Skeletal muscle tissue (tissue), 4 donors: ENCODE results near the gene MBNL1. TPM values are rescaled to one million over a fixed set of nuclear protein-coding genes. Genes with fewer than 3 reads are reported as not detected.

Experiments
- H3K27ac ChIP-seq: one replicate; pipeline ENCODE4 v1.7.0; 2013; ENCODE audit warnings: mild to moderate bottlenecking, low read depth, low read length, inconsistent platforms
- H3K27me3 ChIP-seq, 3 donors: one replicate each; pipeline ENCODE4 v1.7.0; 2013; ENCODE audit warnings: low read length in 3 of 3; ENCODE audit not compliant: control insufficient read depth in 3 of 3, insufficient read depth in 3 of 3
- H3K36me3 ChIP-seq, 3 donors: one replicate each; pipeline ENCODE4 v1.7.0; 2013; ENCODE audit warnings: low read length in 3 of 3; ENCODE audit not compliant: control insufficient read depth in 3 of 3, insufficient read depth in 3 of 3
- H3K4me1 ChIP-seq, 3 donors: one replicate each; pipeline ENCODE4 v1.7.0; 2013; ENCODE audit warnings: low read length in 3 of 3, mild to moderate bottlenecking in 3 of 3; ENCODE audit not compliant: control insufficient read depth in 3 of 3, insufficient read depth in 3 of 3
- H3K4me3 ChIP-seq, 3 donors: one replicate each; pipeline ENCODE4 v1.7.0; 2013; ENCODE audit warnings: low read length in 3 of 3
- H3K9ac ChIP-seq, 3 donors: one replicate each; pipeline ENCODE4 v1.7.0; 2013; ENCODE audit warnings: low read length in 3 of 3, mild to moderate bottlenecking in 3 of 3, moderate library complexity in 2 of 3, low read depth in 1 of 3
- H3K9me3 ChIP-seq, 3 donors: one replicate each; pipeline ENCODE4 v1.7.0; 2013; ENCODE audit warnings: low read length in 3 of 3; ENCODE audit not compliant: control insufficient read depth in 3 of 3
- total RNA-seq: library from RNA; depleted of rRNA; stranded (reverse); fragments of >200 nt; gene quantifications from one replicate; pipeline ENCODE4 v1.2.3, GENCODE V29; 2014
- donor health status: Osteomylitis.

MBNL1 gene
- total RNA-seq, 1 donor from 2014 or later, result 76.7 TPM

DNA sequence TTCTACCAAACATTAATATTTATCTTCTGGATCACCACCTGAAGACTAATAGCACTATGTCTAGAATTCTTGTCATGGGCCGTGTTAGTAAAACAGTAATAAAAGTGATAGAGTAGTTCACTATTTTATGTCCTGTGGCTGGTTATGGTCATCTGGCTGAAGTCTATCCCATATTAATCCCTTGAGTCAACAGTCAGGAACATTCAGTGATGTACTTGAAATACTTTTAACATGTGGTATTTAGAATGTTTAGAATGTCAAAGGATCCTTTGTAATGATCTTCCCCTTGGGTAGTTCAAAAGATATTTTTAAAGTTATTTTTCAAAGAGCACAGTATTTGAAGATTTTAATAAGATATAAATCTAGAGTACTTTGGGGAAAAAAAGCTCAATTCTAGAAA is 117.0 kb downstream of the MBNL1 start:
- Histone ChIP-seq H3K9ac (peak overlapping the region in 1 of 3 donors; percentile 5), H3K4me3 (peak overlapping the region in 1 of 3 donors; percentile 19)

DNA sequence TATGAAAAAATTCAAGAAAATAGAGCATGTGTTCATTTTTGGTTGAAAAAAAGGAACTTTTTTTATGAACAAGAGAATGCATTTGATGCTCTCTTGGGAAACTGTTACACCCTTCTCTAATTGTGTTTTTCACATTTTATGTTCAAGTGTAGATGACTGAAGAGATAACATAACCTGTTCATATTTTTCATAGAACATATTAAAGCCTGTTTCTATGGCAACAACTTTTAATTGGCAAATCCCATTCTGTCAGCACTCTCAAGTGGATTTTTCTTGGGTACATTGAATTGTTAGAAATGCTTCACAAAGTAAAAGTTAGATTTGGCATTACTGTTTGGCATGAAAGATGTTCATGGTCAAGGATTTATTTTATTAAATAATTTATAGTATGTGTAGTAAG is 117.5 kb downstream of the MBNL1 start:
- H3K9me3 ChIP-seq, result no peaks in the 10 kb centered on the region
- H3K9ac ChIP-seq, result no peak overlapping the region
- peak overlapping the region in 1 of 3 donors; percentile 19 for H3K4me3 ChIP-seq
- H3K27me3 ChIP-seq, result no peaks in the 10 kb centered on the region
- H3K27ac ChIP-seq, result peak overlapping the region; percentile 78
- no peaks in the 10 kb centered on the region for H3K36me3 ChIP-seq
- peaks cover 19 to 47% (median 21%) of the 10 kb centered on the region in 3 donors for H3K4me1 ChIP-seq

More for the DNA sequence above, 117.0 kb downstream of the MBNL1 start:
- Histone ChIP-seq H3K9me3 (no peaks in the 10 kb centered on the region), H3K27ac (peak overlapping the region; percentile 78), H3K36me3 (no peaks in the 10 kb centered on the region), H3K27me3 (no peaks in the 10 kb centered on the region), H3K4me1 (peaks cover 15 to 47% (median 17%) of the 10 kb centered on the region in 3 donors)

GRCh38 chr3:152388631-152389030 is 119.9 kb downstream of the MBNL1 start:
- Histone ChIP-seq H3K4me1 (peaks cover 30 to 59% (median 44%) of the 10 kb centered on the region in 3 donors), H3K4me3 (no peak overlapping the region), H3K36me3 (no peaks in the 10 kb centered on the region), H3K9me3 (no peaks in the 10 kb centered on the region), H3K27me3 (no peaks in the 10 kb centered on the region), H3K9ac (no peak overlapping the region), H3K27ac (peak overlapping the region; percentile 53)

DNA sequence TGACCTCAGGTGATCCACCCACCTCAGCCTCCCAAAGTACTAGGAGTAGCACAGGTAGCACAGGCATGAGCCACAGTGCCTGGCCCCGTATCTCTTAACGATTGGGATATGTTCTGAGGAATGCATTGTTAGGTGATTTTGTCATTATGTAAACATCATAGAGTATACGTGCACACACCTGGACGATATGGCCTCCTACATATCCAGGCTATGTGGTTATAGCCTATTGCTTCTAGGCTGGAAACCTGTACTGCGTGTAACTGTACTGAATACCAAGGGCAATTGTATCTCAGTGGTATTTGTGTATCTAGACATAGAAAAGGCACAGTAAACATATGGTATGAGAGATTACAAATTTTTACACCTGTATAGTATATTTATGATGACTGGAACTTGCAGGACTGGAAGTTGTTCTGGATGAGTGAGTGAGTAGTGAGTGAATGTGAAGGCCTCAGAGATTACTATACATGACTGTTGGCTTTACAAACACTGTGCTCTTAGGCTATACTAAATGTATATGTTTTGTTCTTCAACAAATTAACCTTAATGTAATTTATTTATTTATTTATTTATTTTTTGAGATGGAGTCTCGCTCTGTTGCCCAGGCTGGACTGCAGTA is 120.7 kb downstream of the MBNL1 start:
- Histone ChIP-seq H3K27ac (no peak overlapping the region), H3K4me3 (no peak overlapping the region), H3K27me3 (no peaks in the 10 kb centered on the region), H3K9me3 (no peaks in the 10 kb centered on the region), H3K9ac (no peak overlapping the region), H3K36me3 (no peaks in the 10 kb centered on the region), H3K4me1 (peaks cover 34 to 55% (median 46%) of the 10 kb centered on the region in 3 donors)

- H3K27me3 ChIP-seq, result no peaks in the 10 kb centered on the region
- peak overlapping the region in 1 of 3 donors; percentile 26 for H3K9ac ChIP-seq
- no peaks in the 10 kb centered on the region for H3K9me3 ChIP-seq
- no peak overlapping the region for H3K4me3 ChIP-seq
- peaks cover 43 to 59% (median 56%) of the 10 kb centered on the region in 3 donors for H3K4me1 ChIP-seq
- peaks cover 0 to 2% (median 0%) of the 10 kb centered on the region in 3 donors for H3K36me3 ChIP-seq
- peak overlapping the region; percentile 32 for H3K27ac ChIP-seq
Observed at GRCh38 chr3:152390647-152391046, 121.9 kb downstream of the MBNL1 start.

DNA sequence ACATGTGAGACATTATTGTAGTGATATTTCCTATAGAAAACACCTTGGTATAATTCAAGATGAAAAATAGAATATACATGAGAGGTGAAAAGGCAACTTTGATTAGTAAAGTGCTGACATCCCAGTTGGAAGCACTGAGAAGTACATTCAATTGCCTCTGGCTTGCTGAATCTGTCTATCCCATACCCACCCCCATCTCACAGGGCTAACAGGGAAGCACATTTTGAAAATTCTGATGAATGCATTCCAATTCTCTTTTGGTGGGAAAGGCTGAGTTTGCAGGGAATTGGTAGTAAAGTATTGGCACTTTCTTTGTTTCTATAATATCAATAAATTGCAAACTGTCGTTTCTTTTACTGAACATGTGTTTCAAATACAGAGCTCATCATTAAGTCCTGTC is 122.9 kb downstream of the MBNL1 start:
- Histone ChIP-seq H3K9me3 (no peaks in the 10 kb centered on the region), H3K27ac (no peak overlapping the region), H3K9ac (no peak overlapping the region), H3K4me3 (peak overlapping the region in 1 of 3 donors; percentile 9), H3K36me3 (peaks cover 0 to 9% (median 2%) of the 10 kb centered on the region in 3 donors), H3K27me3 (no peaks in the 10 kb centered on the region), H3K4me1 (peaks cover 50 to 62% (median 53%) of the 10 kb centered on the region in 3 donors)

DNA sequence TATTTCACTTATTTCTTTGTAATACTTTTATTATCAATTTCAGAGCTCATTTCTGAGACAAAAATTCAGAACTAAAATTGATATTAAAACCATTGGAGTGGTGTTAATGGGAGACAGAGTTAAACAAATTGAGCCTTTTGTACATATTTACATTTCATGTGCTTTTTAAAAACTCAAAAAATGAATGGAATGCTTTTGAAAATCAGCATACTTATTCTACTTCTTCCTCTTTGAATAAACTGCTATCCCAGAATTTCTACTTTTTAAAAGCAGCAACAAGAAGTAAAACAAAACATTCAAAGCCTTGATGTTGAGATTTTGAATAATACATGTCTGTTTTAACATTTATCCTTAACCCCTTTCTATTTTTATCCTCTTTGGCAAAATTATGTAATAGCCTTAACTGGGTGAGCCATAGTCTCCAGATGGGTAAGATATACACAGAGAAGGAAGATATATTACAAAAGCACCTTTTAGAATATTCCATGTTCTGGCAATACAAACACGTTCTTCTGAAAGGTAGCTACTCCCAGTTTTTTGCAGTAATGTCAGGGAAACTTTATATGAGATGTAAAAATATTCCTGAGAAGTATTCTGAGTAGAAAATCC is 123.6 kb downstream of the MBNL1 start:
- peaks cover 0 to 9% (median 2%) of the 10 kb centered on the region in 3 donors for H3K36me3 ChIP-seq
- peaks cover 50 to 62% (median 51%) of the 10 kb centered on the region in 3 donors for H3K4me1 ChIP-seq
- H3K4me3 ChIP-seq, result no peak overlapping the region
- no peaks in the 10 kb centered on the region for H3K27me3 ChIP-seq
- peak overlapping the region in 1 of 3 donors; percentile 24 for H3K9ac ChIP-seq
- peak overlapping the region; percentile 65 for H3K27ac ChIP-seq
- no peaks in the 10 kb centered on the region for H3K9me3 ChIP-seq

- Histone ChIP-seq H3K27ac (peak overlapping the region; percentile 40), H3K9me3 (no peaks in the 10 kb centered on the region), H3K27me3 (no peaks in the 10 kb centered on the region), H3K4me1 (peaks cover 54 to 60% (median 54%) of the 10 kb centered on the region in 3 donors), H3K4me3 (peak overlapping the region in 1 of 3 donors; percentile 28), H3K36me3 (peaks cover 0 to 9% (median 2%) of the 10 kb centered on the region in 3 donors), H3K9ac (peak overlapping the region in 1 of 3 donors; percentile 34)
Observed at GRCh38 chr3:152394246-152394645, 125.5 kb downstream of the MBNL1 start.

DNA sequence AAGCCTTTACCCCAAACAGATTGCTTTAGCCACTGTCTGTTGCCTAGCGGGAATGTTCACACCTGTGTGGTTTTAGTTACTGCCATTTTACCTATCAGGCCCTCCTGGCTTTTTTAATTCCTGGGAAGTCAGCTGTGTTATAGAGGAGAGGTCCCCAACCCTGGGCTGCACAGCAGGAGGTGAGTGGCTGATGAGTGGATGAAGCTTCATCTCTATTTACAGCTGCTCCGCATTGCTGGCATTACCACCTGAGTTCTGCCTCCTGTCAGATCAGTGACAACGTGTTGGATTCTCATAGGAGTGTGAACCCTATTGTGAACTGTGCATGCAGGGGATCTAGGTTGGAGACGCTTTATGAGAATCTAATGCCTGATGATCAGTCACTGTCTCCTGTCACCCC is 127.0 kb downstream of the MBNL1 start:
- Histone ChIP-seq H3K27me3 (no peaks in the 10 kb centered on the region), H3K27ac (peak overlapping the region; percentile 49), H3K9ac (no peak overlapping the region), H3K9me3 (no peaks in the 10 kb centered on the region), H3K4me3 (no peak overlapping the region), H3K4me1 (peaks cover 57 to 66% (median 58%) of the 10 kb centered on the region in 3 donors), H3K36me3 (peaks cover 0 to 9% (median 2%) of the 10 kb centered on the region in 3 donors)

DNA sequence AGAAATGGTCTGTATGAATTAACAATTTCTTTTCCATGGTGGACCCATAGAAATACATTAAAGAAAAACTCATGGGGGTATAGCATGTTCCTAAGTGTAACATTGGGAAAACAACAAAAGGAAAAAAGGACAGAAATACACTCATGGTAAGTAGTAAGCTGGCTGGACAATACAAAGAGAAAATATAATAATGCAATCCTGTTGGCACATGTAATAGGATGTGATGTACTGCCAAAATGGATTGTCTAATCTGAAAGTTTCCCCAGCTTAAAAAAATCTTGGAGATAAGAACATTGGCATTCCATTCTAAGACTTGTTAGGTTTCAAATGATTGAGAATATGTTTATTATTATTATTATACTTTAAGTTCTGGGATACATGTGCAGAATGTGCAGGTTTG is 128.1 kb downstream of the MBNL1 start:
- H3K4me3 ChIP-seq, result no peak overlapping the region
- H3K4me1 ChIP-seq, result peaks cover 51 to 62% (median 53%) of the 10 kb centered on the region in 3 donors
- no peak overlapping the region for H3K9ac ChIP-seq
- H3K9me3 ChIP-seq, result no peaks in the 10 kb centered on the region
- H3K36me3 ChIP-seq, result peaks cover 0 to 9% (median 2%) of the 10 kb centered on the region in 3 donors
- peak overlapping the region; percentile 33 for H3K27ac ChIP-seq
- H3K27me3 ChIP-seq, result no peaks in the 10 kb centered on the region
